ENCODE results near the gene USP40.

DNA sequence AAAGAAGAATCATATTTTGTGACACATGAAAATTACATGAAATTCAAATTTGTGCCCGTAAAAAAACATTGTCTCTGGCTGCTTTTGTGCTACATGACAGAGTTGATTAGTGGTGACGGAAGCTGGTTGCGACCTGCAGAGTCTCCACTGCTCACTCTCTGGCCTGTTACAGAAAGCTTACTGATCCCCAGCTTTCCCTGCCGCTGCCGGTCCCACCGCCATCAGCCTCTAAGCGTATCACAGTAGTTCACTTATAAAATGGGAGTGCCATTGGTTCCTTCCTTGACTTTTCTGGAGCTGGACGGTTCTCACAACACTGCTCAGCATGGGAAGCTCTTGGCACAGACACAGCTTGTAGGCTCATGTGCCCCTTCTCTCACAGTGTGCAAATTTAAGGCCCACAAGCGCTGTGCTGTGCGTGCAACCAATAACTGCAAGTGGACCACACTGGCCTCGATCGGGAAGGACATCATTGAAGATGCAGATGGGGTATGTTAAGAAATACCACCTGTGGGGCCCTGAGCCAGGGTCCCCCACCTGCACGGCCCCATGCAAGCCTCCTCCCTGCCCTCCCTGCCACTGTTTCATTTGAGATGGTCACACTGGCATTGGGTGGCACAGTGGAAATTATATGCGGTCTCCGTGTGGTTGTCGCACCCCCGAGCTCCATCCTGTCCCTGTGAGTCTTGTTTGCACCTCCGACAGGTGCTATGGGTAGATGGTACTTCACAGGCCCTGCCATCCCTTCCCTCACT is 131.0 kb downstream of the USP40 start:
- TF ChIP-seq, protein P1, sequence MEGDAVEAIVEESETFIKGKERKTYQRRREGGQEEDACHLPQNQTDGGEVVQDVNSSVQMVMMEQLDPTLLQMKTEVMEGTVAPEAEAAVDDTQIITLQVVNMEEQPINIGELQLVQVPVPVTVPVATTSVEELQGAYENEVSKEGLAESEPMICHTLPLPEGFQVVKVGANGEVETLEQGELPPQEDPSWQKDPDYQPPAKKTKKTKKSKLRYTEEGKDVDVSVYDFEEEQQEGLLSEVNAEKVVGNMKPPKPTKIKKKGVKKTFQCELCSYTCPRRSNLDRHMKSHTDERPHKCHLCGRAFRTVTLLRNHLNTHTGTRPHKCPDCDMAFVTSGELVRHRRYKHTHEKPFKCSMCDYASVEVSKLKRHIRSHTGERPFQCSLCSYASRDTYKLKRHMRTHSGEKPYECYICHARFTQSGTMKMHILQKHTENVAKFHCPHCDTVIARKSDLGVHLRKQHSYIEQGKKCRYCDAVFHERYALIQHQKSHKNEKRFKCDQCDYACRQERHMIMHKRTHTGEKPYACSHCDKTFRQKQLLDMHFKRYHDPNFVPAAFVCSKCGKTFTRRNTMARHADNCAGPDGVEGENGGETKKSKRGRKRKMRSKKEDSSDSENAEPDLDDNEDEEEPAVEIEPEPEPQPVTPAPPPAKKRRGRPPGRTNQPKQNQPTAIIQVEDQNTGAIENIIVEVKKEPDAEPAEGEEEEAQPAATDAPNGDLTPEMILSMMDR (IDR thresholded peaks at IDR 0.05; ENCODE audit: low read depth, low read length) = no peak
- TF ChIP-seq POLR2A (IDR thresholded peaks at IDR 0.05; ENCODE audit: extremely low read depth, insufficient read length) = no peak
- TF ChIP-seq, protein P2, sequence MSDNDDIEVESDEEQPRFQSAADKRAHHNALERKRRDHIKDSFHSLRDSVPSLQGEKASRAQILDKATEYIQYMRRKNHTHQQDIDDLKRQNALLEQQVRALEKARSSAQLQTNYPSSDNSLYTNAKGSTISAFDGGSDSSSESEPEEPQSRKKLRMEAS (IDR thresholded peaks at IDR 0.05; ENCODE audit: low read depth, low read length) = no peak

All from NB4 (cell line).